Urinary bladder (tissue), 4 donors: ENCODE results near the gene MYO1D. TPM values are rescaled to one million over a fixed set of nuclear protein-coding genes. Genes with fewer than 3 reads are reported as not detected.
"Not testable (repeated sequence)": the region's sequence is repeated elsewhere in the genome, so short reads cannot be mapped to it uniquely, and the experiment has no call there.

Experiments
- DNase-seq: peaks from one replicate; pipeline ENCODE4 v3.0.0-alpha.2; 2015; ENCODE audit errors: extremely low spot score
- H3K27ac ChIP-seq: one replicate; pipeline ENCODE4 v1.5.1; 2013; ENCODE audit warnings: low read depth, mild to moderate bottlenecking, moderate library complexity
- H3K36me3 ChIP-seq: one replicate; pipeline ENCODE4 v1.6.1; 2013; ENCODE audit warnings: mild to moderate bottlenecking, moderate library complexity; ENCODE audit not compliant: insufficient read depth
- H3K4me1 ChIP-seq: one replicate; pipeline ENCODE4 v1.6.1; 2013; ENCODE audit warnings: mild to moderate bottlenecking, moderate library complexity; ENCODE audit not compliant: insufficient read depth
- H3K4me3 ChIP-seq: one replicate; pipeline ENCODE4 v1.5.1; 2013; ENCODE audit warnings: low read depth, low read length
- WGBS: extraction: QIAGEN DNeasy Blood & Tissue Kit; methylation state at CpG from one replicate; pipeline ENCODE4 v1.1.7; 2013; 5-methylcytosine and 5-hydroxymethylcytosine counted together
- polyA plus RNA-seq: library from polyadenylated mRNA; stranded (reverse); fragments of 200-250 nt; gene quantifications from one replicate; pipeline ENCODE4 v1.2.3, GENCODE V29; 2013
- total RNA-seq: library from RNA; depleted of rRNA; stranded (reverse); fragments of >200 nt; gene quantifications from one replicate; pipeline ENCODE4 v1.2.3, GENCODE V29; 2014
- donor health status: healthy with polysubstance abuse.
- donor health status: healthy.

The MYO1D gene
- total and polyA plus RNA-seq, 2 donors: 18.7 to 31.7 TPM

DNA sequence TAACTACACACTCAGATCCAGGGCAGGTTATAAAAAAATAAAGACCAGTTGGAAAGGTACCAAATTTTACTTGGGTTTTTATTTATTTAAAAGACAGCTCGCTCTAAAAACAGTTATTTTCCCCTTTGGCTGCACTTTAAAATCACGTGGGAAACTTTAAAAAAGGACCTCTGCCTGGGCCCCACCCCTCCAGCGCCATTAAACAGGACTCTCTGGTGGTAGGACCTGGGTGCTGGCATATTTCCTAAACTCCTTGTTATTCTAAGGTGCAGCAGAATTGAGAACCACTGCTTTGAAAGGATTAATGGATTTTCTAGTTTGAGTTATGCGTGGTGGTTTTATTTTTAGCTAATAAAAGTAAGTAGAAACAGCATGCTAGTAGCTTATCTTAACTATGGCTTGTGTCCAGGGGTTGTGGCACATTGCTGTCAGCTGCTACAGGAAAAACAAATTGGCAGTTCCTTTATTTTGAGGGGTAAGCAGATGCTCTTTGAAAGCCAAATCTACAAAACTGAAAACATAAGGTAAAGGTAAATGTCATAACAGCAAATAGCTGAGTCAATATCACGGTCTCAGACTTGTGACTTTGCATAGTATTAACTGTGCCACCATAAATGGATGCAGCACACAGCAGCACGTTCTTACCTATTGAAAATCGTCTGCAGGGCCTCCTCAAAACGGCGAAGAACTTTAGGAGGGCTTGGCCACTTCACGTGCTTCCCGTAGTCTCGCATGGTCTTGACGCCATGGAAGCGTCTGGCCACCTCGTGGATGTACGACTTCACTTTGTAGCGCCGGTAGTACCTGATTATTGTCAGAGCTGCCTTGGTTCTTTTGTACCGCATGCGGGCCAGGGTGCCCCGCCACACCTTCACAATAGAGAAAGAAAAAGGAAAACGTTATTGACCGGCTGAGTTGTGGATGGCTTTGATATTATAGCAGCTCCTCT is 218.2 kb downstream of the MYO1D start:
- H3K4me1 ChIP-seq: no peaks in the 10 kb centered on the region
- peaks cover 7% of the 10 kb centered on the region for H3K36me3 ChIP-seq
- no peak overlapping the region for H3K4me3 ChIP-seq
- no peak overlapping the region for H3K27ac ChIP-seq
- 67% methylated on average over 23 of the region's 23 CpGs for WGBS
- no peak for DNase-seq

GRCh38 chr17:32656886-32657285 is 220.0 kb downstream of the MYO1D start:
- Histone ChIP-seq H3K36me3 (no peaks in the 10 kb centered on the region), H3K4me3 (no peak overlapping the region), H3K27ac (no peak overlapping the region), H3K4me1 (no peaks in the 10 kb centered on the region)
- 41% methylated on average over 1 of the region's 1 CpG for WGBS
- no peak for DNase-seq

GRCh38 chr17:32654324-32654723 is 222.6 kb downstream of the MYO1D start:
- Histone ChIP-seq H3K4me3 (no peak overlapping the region), H3K36me3 (peaks cover 2% of the 10 kb centered on the region), H3K27ac (no peak overlapping the region), H3K4me1 (no peaks in the 10 kb centered on the region)
- no peak for DNase-seq
- WGBS: 72% methylated on average over 3 of the region's 3 CpGs

DNA sequence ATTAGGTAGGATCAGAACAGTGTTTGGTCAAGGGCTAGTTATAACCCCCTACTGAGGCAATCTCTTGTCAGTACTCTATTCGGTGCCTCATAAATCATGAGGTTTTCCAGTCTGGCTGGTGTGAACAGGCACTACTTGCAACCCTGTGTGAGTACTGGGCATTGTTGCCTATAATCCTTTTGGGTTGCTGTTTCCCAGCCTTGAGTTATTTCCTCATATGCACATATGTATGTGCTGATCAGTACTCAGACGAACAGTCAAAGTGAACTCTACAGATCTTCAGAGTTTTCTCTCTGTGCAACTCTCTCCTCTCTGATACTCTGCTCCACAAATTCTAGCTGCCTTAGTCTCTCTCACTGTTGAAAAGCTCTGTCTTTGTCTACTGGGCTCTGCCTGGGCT is 225.8 kb downstream of the MYO1D start:
- peaks cover 2% of the 10 kb centered on the region for H3K36me3 ChIP-seq
- DNase-seq: no peak
- no peak overlapping the region for H3K4me3 ChIP-seq
- H3K27ac ChIP-seq: no peak overlapping the region
- 67% methylated on average over 2 of the region's 2 CpGs for WGBS
- no peaks in the 10 kb centered on the region for H3K4me1 ChIP-seq

DNA sequence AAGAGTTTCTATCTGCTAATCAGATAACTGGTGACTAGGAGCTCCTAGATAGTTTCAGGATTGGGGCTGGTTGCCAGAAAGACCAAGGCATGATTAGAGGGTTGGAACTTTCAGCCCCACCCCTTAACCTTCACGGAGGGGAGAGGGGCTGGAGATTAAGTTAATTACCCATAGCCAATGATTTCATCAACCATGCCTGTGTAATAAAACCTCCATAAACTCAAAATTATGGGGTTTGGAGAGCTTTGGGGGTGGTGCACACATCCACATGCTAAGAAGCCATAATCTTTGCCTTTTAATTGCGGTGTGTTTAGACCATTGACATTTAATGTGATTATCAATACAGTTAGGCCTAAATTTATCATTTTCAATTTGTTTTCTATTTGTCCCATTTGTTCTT is 228.5 kb downstream of the MYO1D start:
- DNase-seq: no peak
- Histone ChIP-seq H3K4me3 (no peak overlapping the region), H3K27ac (no peak overlapping the region), H3K36me3 (peaks cover 2% of the 10 kb centered on the region), H3K4me1 (no peaks in the 10 kb centered on the region)
- 73% methylated on average over 2 of the region's 2 CpGs for WGBS

DNA sequence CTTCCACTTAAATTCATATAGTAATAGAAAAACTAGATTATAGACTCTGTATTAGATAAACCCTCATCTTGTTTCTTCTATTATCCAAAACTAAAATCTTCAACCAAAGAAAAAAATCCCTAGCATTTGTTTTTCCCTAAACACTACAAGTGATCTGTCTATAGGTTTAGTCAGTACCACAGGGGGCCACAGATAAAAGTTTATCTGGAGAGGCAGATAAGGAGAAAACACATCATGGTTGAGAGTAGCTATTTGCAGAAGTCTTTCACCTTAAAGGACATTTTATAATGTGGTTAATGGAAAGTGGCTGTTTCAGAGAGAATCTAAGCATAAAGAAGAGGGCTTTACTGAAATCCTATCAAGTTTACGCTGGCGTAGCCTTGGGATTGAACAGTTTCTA is 230.0 kb downstream of the MYO1D start:
- no peak for DNase-seq
- Histone ChIP-seq H3K27ac (no peak overlapping the region), H3K4me3 (no peak overlapping the region), H3K36me3 (peaks cover 2% of the 10 kb centered on the region), H3K4me1 (no peaks in the 10 kb centered on the region)
- WGBS: 70% methylated on average over 2 of the region's 2 CpGs

DNA sequence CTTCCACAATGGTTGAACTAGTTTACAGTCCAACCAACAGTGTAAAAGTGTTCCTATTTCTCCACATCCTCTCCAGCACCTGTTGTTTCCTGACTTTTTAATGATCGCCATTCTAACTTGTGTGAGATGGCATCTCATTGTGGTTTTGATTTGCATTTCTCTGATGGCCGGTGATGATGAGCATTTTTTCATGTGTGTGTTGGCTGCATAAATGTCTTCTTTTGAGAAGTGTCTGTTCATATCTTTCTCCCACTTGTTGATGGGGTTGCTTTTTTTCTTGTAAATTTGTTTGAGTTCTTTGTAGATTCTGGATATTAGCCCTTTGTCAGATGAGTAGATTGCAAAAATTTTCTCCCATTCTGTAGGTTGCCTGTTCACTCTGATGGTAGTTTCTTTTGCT is 235.4 kb downstream of the MYO1D start:
- not testable (repeated sequence) for H3K4me3 ChIP-seq, H3K27ac ChIP-seq, DNase-seq, H3K4me1 ChIP-seq, H3K36me3 ChIP-seq
- 93% methylated on average over 2 of the region's 2 CpGs for WGBS

DNA sequence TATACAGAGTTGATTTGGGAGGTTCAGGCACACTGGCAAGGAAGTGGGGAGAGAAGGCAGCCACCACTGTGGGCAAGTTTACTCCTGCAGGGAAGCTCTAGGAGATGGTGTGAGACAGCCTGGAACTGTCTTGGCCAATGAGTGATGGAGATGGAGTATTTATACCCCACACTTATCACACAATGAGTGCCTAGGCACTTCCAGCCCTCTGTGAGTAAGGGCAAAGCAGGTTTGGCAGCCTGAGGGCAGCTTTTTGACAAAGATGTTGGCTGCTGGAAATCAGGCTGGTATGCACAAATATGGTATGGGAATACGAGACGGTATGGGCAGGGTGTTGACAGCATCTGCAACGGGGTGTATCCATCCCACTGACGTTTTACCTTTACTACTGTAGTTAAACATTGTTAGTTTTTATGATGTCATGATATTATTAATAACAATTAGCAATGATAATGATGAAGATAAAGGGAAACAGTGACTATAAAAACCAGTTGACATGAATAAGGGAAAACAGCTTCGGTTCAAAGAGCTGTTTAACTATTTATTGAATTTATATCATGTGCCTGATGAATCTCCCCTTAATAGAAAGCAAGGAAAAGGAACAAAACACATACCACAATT is 240.2 kb downstream of the MYO1D start:
- DNase-seq: no peak
- no peaks in the 10 kb centered on the region for H3K36me3 ChIP-seq
- 74% methylated on average over 5 of the region's 5 CpGs for WGBS
- H3K4me1 ChIP-seq: no peaks in the 10 kb centered on the region
- H3K27ac ChIP-seq: no peak overlapping the region
- no peak overlapping the region for H3K4me3 ChIP-seq

DNA sequence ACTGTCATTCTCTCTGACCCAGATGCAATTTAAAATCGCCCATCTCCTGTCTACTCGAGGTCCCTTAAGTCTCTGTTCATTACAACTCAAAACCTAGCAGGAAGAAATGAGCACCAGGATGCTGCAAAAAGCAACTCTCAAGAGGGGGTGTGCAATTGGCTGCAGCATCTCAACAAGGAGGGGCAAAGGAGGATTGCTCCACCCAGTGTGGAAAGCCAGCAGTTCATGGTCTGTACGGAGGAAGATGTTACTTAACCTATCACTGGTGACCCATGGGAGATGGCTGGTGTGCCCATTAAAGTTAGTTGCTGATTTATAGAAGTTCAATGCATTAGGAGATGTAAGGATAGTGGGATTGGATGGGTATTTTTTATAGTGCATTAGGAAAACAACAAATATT is 242.8 kb downstream of the MYO1D start:
- WGBS: 74% methylated on average over 3 of the region's 3 CpGs
- no peaks in the 10 kb centered on the region for H3K4me1 ChIP-seq

GRCh38 chr17:32631341-32632096 is 245.4 kb downstream of the MYO1D start:
- WGBS: 67% methylated on average over 6 of the region's 6 CpGs
- H3K4me1 ChIP-seq: no peaks in the 10 kb centered on the region
- H3K4me3 ChIP-seq: no peak overlapping the region
- no peak for DNase-seq
- no peak overlapping the region for H3K27ac ChIP-seq
- no peaks in the 10 kb centered on the region for H3K36me3 ChIP-seq

More for the DNA sequence above, 242.8 kb downstream of the MYO1D start:
- Histone ChIP-seq H3K4me3 (no peak overlapping the region), H3K27ac (no peak overlapping the region), H3K36me3 (no peaks in the 10 kb centered on the region)
- no peak for DNase-seq

GRCh38 chr17:32629563-32630190 is 247.2 kb downstream of the MYO1D start:
- no peak overlapping the region for H3K27ac ChIP-seq
- WGBS: 91% methylated on average over 11 of the region's 11 CpGs
- no peaks in the 10 kb centered on the region for H3K4me1 ChIP-seq
- no peak overlapping the region for H3K4me3 ChIP-seq
- H3K36me3 ChIP-seq: no peaks in the 10 kb centered on the region
- DNase-seq: no peak

GRCh38 chr17:32628271-32629044 is 248.5 kb downstream of the MYO1D start:
- WGBS: 61% methylated on average over 4 of the region's 4 CpGs

More at GRCh38 chr17:32628271-32629044, 248.5 kb downstream of the MYO1D start:
- Histone ChIP-seq H3K4me3 (no peak overlapping the region), H3K27ac (no peak overlapping the region), H3K36me3 (no peaks in the 10 kb centered on the region), H3K4me1 (no peaks in the 10 kb centered on the region)
- DNase-seq: no peak
